HepG2 (cell line): ENCODE data around the gene ANKHD1. TPM values are rescaled to one million over a fixed set of nuclear protein-coding genes. Genes with fewer than 3 reads are reported as not detected.
A peak's percentile ranks its signal among the peaks of the same experiment; 100 is the strongest.

Source experiments
- ATF1 ChIP-seq: IDR thresholded peaks from 2 replicates; pipeline ENCODE4 v1.6.1; 2016; ENCODE audit warnings: mild to moderate bottlenecking, control low read depth
- CBX5 ChIP-seq: sonication (generic); formaldehyde crosslinking; IDR thresholded peaks from 2 replicates; pipeline ENCODE4 v1.4.0; 2020; ENCODE audit warnings: missing genetic modification reagents, borderline replicate concordance
- CTCF ChIP-seq: sonication (generic); formaldehyde crosslinking; IDR thresholded peaks from 2 replicates; pipeline ENCODE4 v1.5.0; 2020; ENCODE audit warnings: mild to moderate bottlenecking, missing genetic modification reagents, moderate library complexity
- ERF ChIP-seq: IDR thresholded peaks from 2 replicates; pipeline ENCODE4 v1.6.1; 2018; ENCODE audit warnings: missing biosample characterization, missing genetic modification reagents
- ETV6 ChIP-seq: sonication (generic); formaldehyde crosslinking; conservative IDR thresholded peaks from 2 replicates; pipeline ENCODE4 v1.4.0; 2020; ENCODE audit warnings: missing genetic modification reagents
- FOXJ3 ChIP-seq: sonication (generic); formaldehyde crosslinking; IDR thresholded peaks from 2 replicates; pipeline ENCODE4 v1.4.0; 2020; ENCODE audit warnings: missing genetic modification reagents, mild to moderate bottlenecking, borderline replicate concordance
- JUN ChIP-seq: sonication (generic); formaldehyde crosslinking; IDR thresholded peaks from 2 replicates; pipeline ENCODE4 v1.4.0; 2020; ENCODE audit warnings: mild to moderate bottlenecking, missing genetic modification reagents
- JUNB ChIP-seq: sonication (generic); formaldehyde crosslinking; IDR thresholded peaks from 2 replicates; pipeline ENCODE4 v1.8.0; 2022; ENCODE audit warnings: missing genetic modification reagents, mild to moderate bottlenecking, borderline replicate concordance
- MBNL3 ChIP-seq: fragments of 250-450 bp; sonication (Bioruptor Pico); conservative IDR thresholded peaks from 2 replicates; pipeline ENCODE4 v1.8.0; 2022; ENCODE audit warnings: mild to moderate bottlenecking, inconsistent platforms
- MXI1 ChIP-seq: IDR thresholded peaks from 3 replicates; pipeline ENCODE4 v1.6.1; 2012; ENCODE audit warnings: low read depth, low read length, inconsistent platforms, borderline replicate concordance
- NR1H2 ChIP-seq: sonication (generic); formaldehyde crosslinking; IDR thresholded peaks from 2 replicates; pipeline ENCODE4 v1.8.1; 2022; ENCODE audit warnings: low read depth, missing genetic modification reagents, borderline replicate concordance
- REL ChIP-seq: sonication (generic); formaldehyde crosslinking; conservative IDR thresholded peaks from 2 replicates; pipeline ENCODE4 v1.8.0; 2022; ENCODE audit warnings: mild to moderate bottlenecking, missing genetic modification reagents, moderate library complexity
- TOPORS ChIP-seq: sonication (generic); formaldehyde crosslinking; IDR thresholded peaks from 2 replicates; pipeline ENCODE4 v1.8.0; 2023; ENCODE audit warnings: mild to moderate bottlenecking, missing genetic modification reagents
- ZBTB4 ChIP-seq: sonication (generic); formaldehyde crosslinking; IDR thresholded peaks from 2 replicates; pipeline ENCODE4 v1.4.0; 2020; ENCODE audit warnings: missing genetic modification reagents, mild to moderate bottlenecking, borderline replicate concordance
- ZFP90 ChIP-seq: sonication (generic); formaldehyde crosslinking; IDR thresholded peaks from 2 replicates; pipeline ENCODE4 v1.8.0; 2022; ENCODE audit warnings: missing genetic modification reagents, mild to moderate bottlenecking, inconsistent platforms, borderline replicate concordance
- ZNF276 ChIP-seq: sonication (generic); formaldehyde crosslinking; IDR thresholded peaks from 2 replicates; pipeline ENCODE4 v1.4.0; 2020; ENCODE audit warnings: mild to moderate bottlenecking, low read depth, missing genetic modification reagents
- ZNF343 ChIP-seq: sonication (generic); formaldehyde crosslinking; IDR thresholded peaks from 2 replicates; pipeline ENCODE4 v1.4.0; 2020; ENCODE audit warnings: mild to moderate bottlenecking, missing genetic modification reagents
- ZNF501 ChIP-seq: sonication (generic); formaldehyde crosslinking; IDR thresholded peaks from 2 replicates; pipeline ENCODE4 v1.5.1; 2020; ENCODE audit warnings: mild to moderate bottlenecking, moderate library complexity, missing genetic modification reagents
- ZNF614 ChIP-seq: IDR thresholded peaks from 2 replicates; pipeline ENCODE4 v1.6.1; 2018; ENCODE audit warnings: missing biosample characterization, missing genetic modification reagents, inconsistent platforms, borderline replicate concordance
- ZNF772 ChIP-seq: sonication (generic); formaldehyde crosslinking; IDR thresholded peaks from 2 replicates; pipeline ENCODE4 v1.5.0; 2020; ENCODE audit warnings: mild to moderate bottlenecking, missing genetic modification reagents
- polyA plus RNA-seq, 8 experiments: library from polyadenylated mRNA; depleted of rRNA in 3 of 8; stranded (reverse) in 7 of 8; unstranded in 1 of 8; fragments of >200 nt; fragmentation: Illumina TruSeq in 4 of 8; extraction: Trizol in 4 of 8; gene quantifications; 2 replicates each; pipeline versions ENCODE4 v1.2.1 to v1.2.3, GENCODE V29; 2011 to 2016; ENCODE audit warnings: low read depth in 4 of 8, missing spikeins in 1 of 8, mixed read lengths in 1 of 8; ENCODE audit not compliant: insufficient read depth in 1 of 8
- total RNA-seq, 5 experiments: library from RNA; depleted of rRNA; stranded (reverse); fragments of >200 nt; fragmentation: Illumina TruSeq; extraction: Trizol; gene quantifications; 2 replicates each; pipeline ENCODE4 v1.2.3, GENCODE V29; 2016; ENCODE audit warnings: low read depth in 1 of 5
- TF ChIP-seq, protein P1 (sequence below): IDR thresholded peaks from 2 replicates; pipeline ENCODE4 v1.6.1; 2018; ENCODE audit warnings: missing genetic modification reagents, mild to moderate bottlenecking, missing compliant biosample characterization

Gene ANKHD1
- total and polyA plus RNA-seq, 2 of the 13 experiments (the other 11 are each of a cell fraction or from before 2014, with no cell fraction given): 69.9 to 82.0 TPM

- TF ChIP-seq CTCF (CRISPR knock-in tag): peak; percentile 62
- TF ChIP-seq ZBTB4 (CRISPR knock-in tag): 0 out of 2 replicates have a peak, but pooled peaks have one; percentile 69
- 0 out of 2 replicates have a peak, but pooled peaks have one; percentile 81 for TF ChIP-seq ZNF343 (CRISPR knock-in tag)
- no peak for TF ChIP-seq JUNB (CRISPR knock-in tag)
- TF ChIP-seq ATF1 (CRISPR knock-in tag): 0 out of 2 replicates have a peak, but pooled peaks have one; percentile 62
- TF ChIP-seq MXI1: peak; percentile 99; the same call in 2 of the 3 replicates
- TF ChIP-seq, protein P1, sequence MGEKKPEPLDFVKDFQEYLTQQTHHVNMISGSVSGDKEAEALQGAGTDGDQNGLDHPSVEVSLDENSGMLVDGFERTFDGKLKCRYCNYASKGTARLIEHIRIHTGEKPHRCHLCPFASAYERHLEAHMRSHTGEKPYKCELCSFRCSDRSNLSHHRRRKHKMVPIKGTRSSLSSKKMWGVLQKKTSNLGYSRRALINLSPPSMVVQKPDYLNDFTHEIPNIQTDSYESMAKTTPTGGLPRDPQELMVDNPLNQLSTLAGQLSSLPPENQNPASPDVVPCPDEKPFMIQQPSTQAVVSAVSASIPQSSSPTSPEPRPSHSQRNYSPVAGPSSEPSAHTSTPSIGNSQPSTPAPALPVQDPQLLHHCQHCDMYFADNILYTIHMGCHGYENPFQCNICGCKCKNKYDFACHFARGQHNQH: peak; percentile 52; the same call in 1 of the 2 replicates
- TF ChIP-seq JUN (CRISPR knock-in tag): 0 out of 2 replicates have a peak, but pooled peaks have one; percentile 16
- peak; percentile 75; the same call in 1 of the 2 replicates for TF ChIP-seq CBX5 (CRISPR knock-in tag)
- peak; percentile 60 for TF ChIP-seq FOXJ3 (CRISPR knock-in tag)
- TF ChIP-seq ZNF614: peak; percentile 82; the same call in 1 of the 2 replicates
- peak; percentile 93 for TF ChIP-seq TOPORS (CRISPR knock-in tag)
- TF ChIP-seq ETV6 (CRISPR knock-in tag): 0 out of 2 replicates have a peak, but pooled peaks have one; percentile 39
- peak; percentile 79 for TF ChIP-seq ZNF501 (CRISPR knock-in tag)
- 0 out of 2 replicates have a peak, but pooled peaks have one; percentile 40 for TF ChIP-seq ZNF276
- TF ChIP-seq MBNL3 (CRISPR knock-in tag): no peak
- peak; percentile 78 for TF ChIP-seq ERF (CRISPR knock-in tag)
- TF ChIP-seq NR1H2 (CRISPR knock-in tag): no peak
- 0 out of 2 replicates have a peak, but pooled peaks have one; percentile 61 for TF ChIP-seq REL
- TF ChIP-seq ZFP90 (CRISPR knock-in tag): peak; percentile 51; the same call in 1 of the 2 replicates
- TF ChIP-seq ZNF772 (CRISPR knock-in tag): peak; percentile 86
Measured at GRCh38 chr5:140547508-140548299, 146.1 kb downstream of the ANKHD1 start, which contains the start of gene EIF4EBP3 (continued).
